ENCODE data around the gene HS1BP3.

Gene HS1BP3

DNA sequence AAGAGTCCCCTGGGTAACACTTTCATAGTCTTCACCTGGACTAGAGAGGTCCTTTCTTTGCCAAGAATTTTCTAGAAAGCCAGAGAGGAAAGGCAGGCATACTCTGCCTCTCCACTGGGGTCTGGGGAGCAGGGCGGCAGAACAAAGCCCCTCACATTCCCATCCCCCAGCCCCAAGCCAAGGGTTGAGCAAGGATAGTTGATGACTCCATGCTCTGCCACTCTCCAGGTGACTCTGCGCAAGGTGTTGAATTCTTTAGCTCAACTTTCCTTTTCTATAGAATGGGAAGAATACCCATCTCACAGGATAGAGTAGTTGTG, 13.1 kb upstream of the HS1BP3 start:
- no peak overlapping the region for H3K4me3 ChIP-seq (ENCODE audit: low read depth in 1 of 2, low read length in 2 of 2)

DNA sequence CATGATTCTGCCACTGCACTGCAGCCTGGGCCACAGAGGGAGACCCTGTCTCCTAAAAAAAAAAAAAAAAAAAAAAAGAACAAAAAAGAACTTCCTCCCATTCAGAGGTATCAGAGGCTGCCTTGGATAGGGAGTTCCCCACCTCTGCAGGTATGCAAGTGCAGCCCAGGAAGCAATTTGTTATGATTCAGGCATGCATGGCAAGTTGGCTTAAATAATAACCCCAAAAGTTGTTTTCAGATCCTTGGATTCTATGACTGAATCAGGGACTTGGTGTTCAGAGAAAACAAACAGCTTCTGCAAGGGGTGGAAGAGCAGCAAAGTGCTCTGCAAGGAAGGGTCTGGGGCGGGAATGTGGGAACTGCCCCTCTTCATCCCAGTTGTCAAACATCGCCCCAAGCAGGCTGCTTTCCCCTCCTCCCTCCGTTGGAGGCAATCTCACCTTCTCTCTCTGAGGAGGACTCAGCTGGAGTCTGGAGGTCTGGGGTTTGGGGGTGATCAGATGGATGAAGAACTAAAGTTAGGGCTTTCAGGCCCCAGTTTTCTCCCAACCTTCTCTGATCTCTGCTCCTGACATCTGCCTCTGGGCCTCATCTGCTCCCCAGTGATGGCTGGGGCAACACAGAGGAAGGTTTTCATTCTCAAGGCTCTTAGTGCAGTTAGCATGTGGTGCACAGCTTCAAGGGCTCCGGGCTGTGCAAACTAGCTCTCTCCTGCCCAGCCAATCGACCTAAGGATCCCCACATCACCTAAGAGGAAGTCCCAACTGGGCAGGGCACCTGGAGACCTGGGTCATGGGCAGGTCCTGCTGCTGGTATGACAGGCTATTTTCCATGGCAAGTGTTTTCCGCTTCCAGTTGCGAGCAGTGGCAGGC, 12.5 kb upstream of the HS1BP3 start:
- Histone ChIP-seq H3K79me2 (ENCODE audit: insufficient read depth, low read length) (no peaks in the 10 kb centered on the region), H3K9me3 (ENCODE audit: insufficient read depth, low read length, severe bottlenecking) (no peaks in the 10 kb centered on the region), H3K27ac (ENCODE audit: low read length) (no peak overlapping the region), H3K27me3 (ENCODE audit: insufficient read depth, low read length, poor library complexity) (no peaks in the 10 kb centered on the region), H2AFZ (ENCODE audit: low read depth, low read length) (no peak overlapping the region), H4K20me1 (ENCODE audit: insufficient read depth, low read length) (no peaks in the 10 kb centered on the region), H3K4me1 (ENCODE audit: insufficient read depth, low read length) (no peaks in the 10 kb centered on the region), H3K9ac (ENCODE audit: low read depth, low read length) (no peak overlapping the region), H3K4me2 (ENCODE audit: insufficient read depth, low read length) (no peak overlapping the region), H3K36me3 (ENCODE audit: insufficient read depth, low read length) (no peaks in the 10 kb centered on the region), H3K4me3 (ENCODE audit: low read depth in 1 of 2, low read length in 2 of 2) (no peak overlapping the region)
- ATAC-seq (ENCODE audit: insufficient read depth, low read depth) (no peak), DNase-seq (no peak)
- TF ChIP-seq, protein P1, sequence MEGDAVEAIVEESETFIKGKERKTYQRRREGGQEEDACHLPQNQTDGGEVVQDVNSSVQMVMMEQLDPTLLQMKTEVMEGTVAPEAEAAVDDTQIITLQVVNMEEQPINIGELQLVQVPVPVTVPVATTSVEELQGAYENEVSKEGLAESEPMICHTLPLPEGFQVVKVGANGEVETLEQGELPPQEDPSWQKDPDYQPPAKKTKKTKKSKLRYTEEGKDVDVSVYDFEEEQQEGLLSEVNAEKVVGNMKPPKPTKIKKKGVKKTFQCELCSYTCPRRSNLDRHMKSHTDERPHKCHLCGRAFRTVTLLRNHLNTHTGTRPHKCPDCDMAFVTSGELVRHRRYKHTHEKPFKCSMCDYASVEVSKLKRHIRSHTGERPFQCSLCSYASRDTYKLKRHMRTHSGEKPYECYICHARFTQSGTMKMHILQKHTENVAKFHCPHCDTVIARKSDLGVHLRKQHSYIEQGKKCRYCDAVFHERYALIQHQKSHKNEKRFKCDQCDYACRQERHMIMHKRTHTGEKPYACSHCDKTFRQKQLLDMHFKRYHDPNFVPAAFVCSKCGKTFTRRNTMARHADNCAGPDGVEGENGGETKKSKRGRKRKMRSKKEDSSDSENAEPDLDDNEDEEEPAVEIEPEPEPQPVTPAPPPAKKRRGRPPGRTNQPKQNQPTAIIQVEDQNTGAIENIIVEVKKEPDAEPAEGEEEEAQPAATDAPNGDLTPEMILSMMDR (IDR thresholded peaks at IDR 0.05; ENCODE audit: borderline replicate concordance, extremely low read depth, low read length, poor library complexity, severe bottlenecking): no peak
- TF ChIP-seq EZH2 (IDR thresholded peaks at IDR 0.05; ENCODE audit: borderline replicate concordance, low read depth, low read length, severe bottlenecking): no peak

More for the DNA sequence above, 13.1 kb upstream of the HS1BP3 start:
- H3K27me3 ChIP-seq (ENCODE audit: insufficient read depth, low read length, poor library complexity): no peaks in the 10 kb centered on the region
- H2AFZ ChIP-seq (ENCODE audit: low read depth, low read length): no peak overlapping the region
- ATAC-seq (ENCODE audit: insufficient read depth, low read depth) (no peak), DNase-seq (no peak)
- H3K4me2 ChIP-seq (ENCODE audit: insufficient read depth, low read length): no peak overlapping the region
- H3K9ac ChIP-seq (ENCODE audit: low read depth, low read length): no peak overlapping the region
- no peak overlapping the region for H3K27ac ChIP-seq (ENCODE audit: low read length)
- H3K4me1 ChIP-seq (ENCODE audit: insufficient read depth, low read length): no peaks in the 10 kb centered on the region
- H3K36me3 ChIP-seq (ENCODE audit: insufficient read depth, low read length): no peaks in the 10 kb centered on the region
- TF ChIP-seq, protein P1 (IDR thresholded peaks at IDR 0.05; ENCODE audit: borderline replicate concordance, extremely low read depth, low read length, poor library complexity, severe bottlenecking): no peak
- TF ChIP-seq EZH2 (IDR thresholded peaks at IDR 0.05; ENCODE audit: borderline replicate concordance, low read depth, low read length, severe bottlenecking): no peak
- H3K79me2 ChIP-seq (ENCODE audit: insufficient read depth, low read length): no peaks in the 10 kb centered on the region
- no peaks in the 10 kb centered on the region for H4K20me1 ChIP-seq (ENCODE audit: insufficient read depth, low read length)
- no peaks in the 10 kb centered on the region for H3K9me3 ChIP-seq (ENCODE audit: insufficient read depth, low read length, severe bottlenecking)

DNA sequence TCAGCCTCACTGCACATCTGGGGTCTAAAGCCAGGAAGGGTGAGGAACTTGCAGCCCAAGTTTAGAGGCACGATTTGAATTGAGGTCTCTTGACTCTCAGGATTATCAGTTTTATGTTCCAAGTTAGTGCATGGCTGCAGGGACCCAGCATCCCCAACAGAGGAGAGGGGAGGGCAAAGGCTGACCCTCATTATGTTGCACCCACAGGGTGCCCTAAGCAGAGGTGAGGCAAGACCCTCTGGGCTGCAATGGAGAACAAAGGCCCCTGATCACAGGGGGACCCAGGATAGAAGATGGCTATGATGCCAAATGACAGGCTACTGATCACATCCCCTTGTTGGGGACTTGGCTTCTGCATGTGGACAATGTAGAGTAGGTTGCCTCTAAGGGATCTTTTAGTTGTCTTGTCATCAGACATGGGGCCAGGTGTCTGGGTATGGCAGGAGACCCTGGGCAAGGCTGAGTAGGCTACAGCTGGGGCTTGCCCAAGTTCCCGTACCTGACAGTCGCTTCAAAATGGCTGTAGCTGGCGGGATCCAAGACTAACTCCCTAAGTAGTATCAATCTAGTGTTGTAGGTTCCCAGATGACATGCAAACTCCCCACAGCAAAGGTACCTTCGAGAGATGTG, 11.5 kb upstream of the HS1BP3 start:
- H3K27ac ChIP-seq (ENCODE audit: low read length): no peak overlapping the region
- peaks cover 3% of the 10 kb centered on the region for H3K27me3 ChIP-seq (ENCODE audit: insufficient read depth, low read length, poor library complexity)
- no peaks in the 10 kb centered on the region for H3K4me1 ChIP-seq (ENCODE audit: insufficient read depth, low read length)
- no peaks in the 10 kb centered on the region for H4K20me1 ChIP-seq (ENCODE audit: insufficient read depth, low read length)
- H3K4me2 ChIP-seq (ENCODE audit: insufficient read depth, low read length): no peak overlapping the region
- H3K9me3 ChIP-seq (ENCODE audit: insufficient read depth, low read length, severe bottlenecking): no peaks in the 10 kb centered on the region
- H3K4me3 ChIP-seq (ENCODE audit: low read depth in 1 of 2, low read length in 2 of 2): no peak overlapping the region
- H3K79me2 ChIP-seq (ENCODE audit: insufficient read depth, low read length): no peaks in the 10 kb centered on the region
- DNase-seq (no peak), ATAC-seq (ENCODE audit: insufficient read depth, low read depth) (no peak)
- no peak overlapping the region for H3K9ac ChIP-seq (ENCODE audit: low read depth, low read length)
- no peaks in the 10 kb centered on the region for H3K36me3 ChIP-seq (ENCODE audit: insufficient read depth, low read length)
- no peak for TF ChIP-seq EZH2 (IDR thresholded peaks at IDR 0.05; ENCODE audit: borderline replicate concordance, low read depth, low read length, severe bottlenecking)
- TF ChIP-seq, protein P1 (IDR thresholded peaks at IDR 0.05; ENCODE audit: borderline replicate concordance, extremely low read depth, low read length, poor library complexity, severe bottlenecking): no peak
- no peak overlapping the region for H2AFZ ChIP-seq (ENCODE audit: low read depth, low read length)

Measured in DND-41 (cell line).